Thoracic aorta endothelial cell (primary cell): Measurements from ENCODE around the gene GPR153. TPM values are rescaled to one million over a fixed set of nuclear protein-coding genes. Genes with fewer than 3 reads are reported as not detected.

Experiments used
- total RNA-seq: library from RNA; depleted of rRNA; stranded (reverse); fragments of >200 nt; gene quantifications from 2 replicates; pipeline ENCODE4 v1.2.3, GENCODE V29; 2012

The GPR153 gene
- 1.1 and 1.5 TPM in 2 replicates for total RNA-seq

DNA sequence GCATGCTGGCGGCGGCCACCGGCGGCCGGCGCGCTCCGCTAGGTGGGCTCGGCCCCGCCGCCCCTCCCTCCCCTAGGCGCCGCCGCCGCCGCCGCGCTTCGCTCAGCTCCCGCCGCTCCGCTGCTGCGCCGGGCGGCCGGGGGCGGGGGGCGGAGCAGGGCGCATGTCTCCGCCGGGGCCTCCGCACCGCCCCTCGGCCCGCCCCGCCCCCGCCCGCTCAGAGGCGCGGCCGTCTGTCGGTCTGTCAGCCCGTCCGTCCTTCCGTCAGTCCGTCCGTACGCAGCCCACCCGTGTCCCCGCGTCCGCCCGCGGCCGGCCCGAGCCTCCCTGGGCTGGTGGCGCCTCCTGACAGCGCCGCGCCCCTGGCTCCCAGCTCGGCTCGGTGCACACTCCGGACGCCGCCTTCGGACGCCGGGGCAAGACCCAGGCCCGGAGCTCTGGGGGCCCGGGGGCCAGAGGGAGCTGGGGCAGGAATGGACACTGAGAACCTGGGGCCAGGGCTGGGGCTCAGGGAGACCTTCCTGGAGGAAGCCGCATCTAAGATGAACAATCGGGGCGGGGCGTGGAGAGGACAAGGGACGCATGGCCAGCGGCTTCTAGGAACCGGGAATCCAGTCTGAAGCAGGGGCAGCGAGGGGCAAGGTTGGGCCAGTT lies at the start of gene GPR153:
Gene GPR153, minus strand, starts transcription at position 138 of the 654 bp plus-strand sequence. CDS start 6,193 bp downstream, outside the sequence.

GRCh38 chr1:6243993-6244392 lies 16.9 kb downstream of the GPR153 start, which contains the start of gene HES3:
Gene HES3, plus strand, starts transcription at chr1:6244179. Its CDS starts 187 bp downstream, at chr1:6244366.

GRCh38 chr1:6205849-6206519 lies 54.9 kb downstream of the GPR153 start, which contains the start of gene RNF207:
Gene RNF207, plus strand, starts transcription at chr1:6206119. Its CDS starts 417 bp downstream, at chr1:6206536.

DNA sequence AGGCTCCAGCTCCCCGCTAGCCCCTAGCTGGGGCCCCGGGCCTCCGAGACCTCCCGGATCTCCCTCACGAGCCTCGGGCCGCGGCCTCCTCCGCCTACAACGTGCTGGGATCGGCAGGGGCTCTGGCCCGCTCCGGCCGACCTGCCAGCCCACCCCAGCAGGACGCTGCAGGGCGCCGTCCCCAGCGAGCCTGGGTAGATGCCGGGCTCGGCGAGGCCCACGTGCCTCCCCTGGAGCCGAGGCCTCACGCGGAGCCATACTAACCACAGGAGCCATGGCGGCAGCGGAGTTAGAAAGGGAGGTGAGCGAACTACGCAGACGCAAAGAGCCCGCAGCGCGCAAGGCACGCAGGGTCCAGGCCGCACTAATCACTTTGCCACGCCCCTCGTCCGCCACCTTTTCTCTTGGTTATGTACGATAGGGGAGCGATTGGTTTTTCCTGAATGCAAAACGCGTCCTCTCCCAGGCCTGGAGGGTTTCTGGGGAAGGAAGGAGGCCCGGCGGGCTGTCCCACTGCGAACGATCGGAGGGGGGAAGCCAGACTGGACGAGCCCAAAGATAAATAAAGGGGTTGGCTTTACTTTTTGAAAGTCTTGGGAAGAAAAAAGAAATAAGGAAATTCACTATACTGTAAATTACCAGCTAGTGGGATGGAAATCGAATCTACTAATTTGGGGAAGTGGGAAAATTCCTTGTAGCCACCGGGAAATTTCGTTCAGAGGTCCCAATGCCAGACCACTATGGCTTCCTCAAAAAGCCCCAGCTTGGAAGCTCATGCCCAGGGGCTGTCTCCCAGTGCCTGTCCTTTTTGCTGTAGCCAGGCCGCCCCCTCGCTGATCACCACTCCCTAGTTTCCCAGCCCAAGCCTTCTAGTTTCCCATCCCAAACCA lies 61.4 kb downstream of the GPR153 start, which contains the start of gene RPL22:
Gene RPL22, minus strand, starts transcription at position 298 of the 890 bp plus-strand sequence. Its CDS starts 22 bp downstream, at position 276.

Other genes with a start within 250 kb of the GPR153 start
- gene KCNAB2, start 215.2 kb downstream of the GPR153 start, total RNA-seq = 2.1 and 4.7 TPM in 2 replicates
- under 0.01 and 0.07 TPM in 2 replicates for gene CHD5, start 80.8 kb downstream of the GPR153 start, total RNA-seq
- gene RPL22, start 61.5 kb downstream of the GPR153 start, total RNA-seq = 142 and 184 TPM in 2 replicates
- gene RNF207, start 55.0 kb downstream of the GPR153 start, total RNA-seq = 6.5 and 17.6 TPM in 2 replicates
- 73.3 and 87.0 TPM in 2 replicates for gene ICMT, start 25.1 kb downstream of the GPR153 start, total RNA-seq
- not detected in 2 replicates for gene HES3, start 16.9 kb downstream of the GPR153 start, total RNA-seq
- gene ACOT7, start 132.7 kb upstream of the GPR153 start, total RNA-seq = 54.7 and 68.6 TPM in 2 replicates
- gene HES2, start 158.8 kb upstream of the GPR153 start, total RNA-seq = 32.6 and 40.6 TPM in 2 replicates
- 0.65 and 1.1 TPM in 2 replicates for gene ESPN, start 163.7 kb upstream of the GPR153 start, total RNA-seq
- 15.2 and 15.4 TPM in 2 replicates for gene TNFRSF25, start 205.1 kb upstream of the GPR153 start, total RNA-seq
- 39.0 and 43.3 TPM in 2 replicates for gene PLEKHG5, start 230.6 kb upstream of the GPR153 start, total RNA-seq